Mucosa of rectum (tissue), 2 donors: ENCODE results near the gene ATP5MK.

ENCODE experiments used
- H3K27ac ChIP-seq, 2 donors: one replicate each; pipeline ENCODE4 v1.7.0; 2013; ENCODE audit warnings: inconsistent platforms in 2 of 2, low read depth in 2 of 2, low read length in 2 of 2
- H3K27me3 ChIP-seq, 2 donors: one replicate each; pipeline ENCODE4 v1.7.0; 2013; ENCODE audit warnings: low read length in 2 of 2; ENCODE audit not compliant: control insufficient read depth in 2 of 2, insufficient read depth in 2 of 2
- H3K36me3 ChIP-seq, 2 donors: one replicate each; pipeline ENCODE4 v1.7.0; 2013; ENCODE audit warnings: low read length in 2 of 2; ENCODE audit not compliant: control insufficient read depth in 2 of 2, insufficient read depth in 2 of 2
- H3K4me1 ChIP-seq, 2 donors: one replicate each; pipeline ENCODE4 v1.7.0; 2013; ENCODE audit warnings: low read length in 2 of 2, mild to moderate bottlenecking in 1 of 2; ENCODE audit not compliant: control insufficient read depth in 2 of 2, insufficient read depth in 2 of 2
- H3K4me3 ChIP-seq, 2 donors: one replicate each; pipeline ENCODE4 v1.7.0; 2013; ENCODE audit warnings: low read length in 2 of 2
- H3K9ac ChIP-seq, 2 donors: one replicate each; pipeline ENCODE4 v1.7.0; 2013; ENCODE audit warnings: low read length in 2 of 2, low read depth in 1 of 2, mild to moderate bottlenecking in 1 of 2
- H3K9me3 ChIP-seq, 2 donors: one replicate each; pipeline ENCODE4 v1.7.0; 2013; ENCODE audit warnings: low read length in 2 of 2; ENCODE audit not compliant: control insufficient read depth in 2 of 2
- donor health status: healthy.
- donor health status: Normal muscosa, but diverticular disease.

The ATP5MK gene

DNA sequence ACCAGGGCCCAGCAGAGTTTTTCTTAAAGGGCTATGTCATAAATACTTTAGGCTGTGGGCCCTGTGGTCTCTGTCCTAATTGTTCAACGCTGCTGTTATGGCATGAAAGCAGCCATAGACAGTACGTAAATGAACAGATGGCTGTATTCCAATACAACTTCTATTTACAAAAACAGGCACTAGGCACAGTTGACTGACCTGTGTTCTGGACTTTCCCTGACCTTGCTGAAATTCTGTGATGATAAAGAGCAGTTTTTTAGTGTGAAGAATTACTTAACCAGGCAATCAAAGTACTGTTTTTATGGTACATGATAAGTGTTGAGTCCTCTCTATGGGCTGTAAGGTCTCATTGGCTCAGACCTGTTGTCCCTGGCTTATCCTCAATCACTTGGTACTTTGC lies 17.3 kb upstream of the ATP5MK start:
- Histone ChIP-seq H3K27me3 (no peaks in the 10 kb centered on the region), H3K36me3 (peaks cover 73 to 77% of the 10 kb centered on the region in 2 donors), H3K4me1 (no peaks in the 10 kb centered on the region), H3K9ac (no peak overlapping the region), H3K4me3 (no peak overlapping the region), H3K27ac (no peak overlapping the region), H3K9me3 (no peaks in the 10 kb centered on the region)

DNA sequence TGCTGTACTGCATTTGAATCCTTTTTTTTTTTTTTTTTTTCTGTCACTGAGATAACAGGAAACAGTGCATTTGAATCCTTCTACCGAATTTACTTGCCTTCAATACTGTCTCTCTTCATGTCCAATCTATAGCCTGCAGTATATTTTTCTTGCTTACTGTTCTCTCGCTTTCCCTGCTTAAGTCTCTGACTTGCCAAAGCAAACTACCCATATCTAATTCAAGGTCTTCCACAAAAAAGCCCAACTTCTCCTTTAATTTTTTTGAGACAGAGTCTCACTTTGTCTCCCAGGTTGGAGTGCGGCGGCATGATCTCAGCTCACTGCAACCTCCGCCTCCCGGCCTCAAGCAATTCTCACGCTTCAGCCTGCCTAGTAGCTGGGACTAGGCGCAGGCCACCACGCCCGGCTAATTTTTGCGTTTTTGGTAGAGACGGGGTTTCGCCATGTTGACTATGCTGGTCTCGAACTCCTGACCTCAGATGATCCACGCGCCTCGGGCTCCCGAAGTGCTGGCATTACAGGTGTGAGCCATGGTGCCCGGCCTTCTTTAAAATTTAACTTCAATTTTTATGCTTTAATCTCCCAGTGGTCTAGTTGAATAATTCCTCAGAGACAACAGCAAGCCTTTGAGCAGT lies 1.0 kb upstream of the ATP5MK start:
- peaks cover 13 to 31% of the 10 kb centered on the region in 2 donors for H3K36me3 ChIP-seq
- no peaks in the 10 kb centered on the region for H3K9me3 ChIP-seq
- H3K9ac ChIP-seq, result peak overlapping the region; percentile 93 to 99
- H3K4me1 ChIP-seq, result peaks cover 21 to 22% of the 10 kb centered on the region in 2 donors
- H3K27me3 ChIP-seq, result no peaks in the 10 kb centered on the region
- H3K27ac ChIP-seq, result no peak overlapping the region
- H3K4me3 ChIP-seq, result peak overlapping the region; percentile 91 to 99

DNA sequence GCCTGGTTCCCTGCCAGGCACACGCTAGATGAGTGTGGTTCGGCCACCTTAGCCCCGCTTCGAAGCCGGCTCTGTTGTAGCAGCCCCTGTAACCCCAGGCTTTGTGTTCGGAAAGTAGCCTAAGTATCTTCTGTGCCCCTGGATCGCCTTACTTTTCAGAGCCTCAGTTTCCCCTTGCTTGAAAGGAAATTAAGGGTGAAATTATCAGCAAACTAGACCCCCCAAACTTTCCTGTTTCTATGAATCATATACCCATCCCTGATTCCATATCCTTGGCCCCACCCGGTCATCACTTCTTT lies 463 bp upstream of the ATP5MK start:
- peak overlapping the region; percentile 93 to 99 for H3K9ac ChIP-seq
- H3K4me3 ChIP-seq, result peak overlapping the region; percentile 91 to 99
- peak overlapping the region; percentile 81 to 86 for H3K27ac ChIP-seq
- no peaks in the 10 kb centered on the region for H3K9me3 ChIP-seq
- peaks cover 21 to 22% of the 10 kb centered on the region in 2 donors for H3K4me1 ChIP-seq
- no peaks in the 10 kb centered on the region for H3K27me3 ChIP-seq
- peaks cover 10 to 29% of the 10 kb centered on the region in 2 donors for H3K36me3 ChIP-seq

DNA sequence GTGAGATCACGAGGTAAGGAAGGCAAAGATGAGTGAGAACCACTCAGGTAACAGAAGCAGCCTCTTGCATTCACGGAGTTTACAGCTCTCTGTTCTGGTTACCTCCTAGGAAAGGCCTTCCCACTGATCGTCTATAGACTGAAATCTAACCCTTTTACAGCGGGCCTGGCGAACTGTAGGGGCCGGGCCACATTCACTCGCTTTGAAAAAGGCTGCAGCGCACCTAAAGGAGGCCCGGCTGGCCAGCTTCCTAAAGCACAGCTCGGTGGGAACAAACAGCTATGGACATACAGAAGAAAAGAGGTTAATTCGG lies 565 bp downstream of the ATP5MK start:
- Histone ChIP-seq H3K4me1 (peaks cover 21 to 22% of the 10 kb centered on the region in 2 donors), H3K9me3 (no peaks in the 10 kb centered on the region), H3K27me3 (no peaks in the 10 kb centered on the region), H3K36me3 (peaks cover 9 to 32% of the 10 kb centered on the region in 2 donors), H3K4me3 (peak overlapping the region; percentile 91 to 99), H3K27ac (peak overlapping the region; percentile 81 to 86), H3K9ac (peak overlapping the region; percentile 93 to 99)

DNA sequence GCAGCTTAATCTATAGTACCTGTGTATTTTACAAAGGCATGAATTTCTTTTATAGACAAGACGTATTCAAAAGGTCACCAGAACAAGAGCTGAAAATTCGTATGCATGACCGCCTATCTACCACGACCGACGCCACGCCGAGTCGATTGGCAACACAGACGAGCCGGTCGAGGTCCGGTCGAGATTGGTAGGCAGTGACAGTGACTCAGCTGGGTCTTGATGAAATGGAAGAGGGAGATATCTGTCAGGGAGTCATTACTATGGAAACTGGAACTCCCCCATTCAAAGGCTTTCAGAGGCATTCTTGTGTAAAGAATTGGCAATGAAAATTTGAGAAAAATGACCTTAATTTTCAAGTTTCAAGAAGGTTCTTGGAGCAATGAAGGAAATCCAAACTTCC lies 2.1 kb downstream of the ATP5MK start:
- no peak overlapping the region for H3K9ac ChIP-seq
- H3K4me3 ChIP-seq, result peak overlapping the region in 1 of 2 donors; percentile 7
- peaks cover 4 to 28% of the 10 kb centered on the region in 2 donors for H3K36me3 ChIP-seq
- H3K9me3 ChIP-seq, result no peaks in the 10 kb centered on the region
- H3K4me1 ChIP-seq, result peaks cover 21 to 22% of the 10 kb centered on the region in 2 donors
- H3K27me3 ChIP-seq, result no peaks in the 10 kb centered on the region
- no peak overlapping the region for H3K27ac ChIP-seq

DNA sequence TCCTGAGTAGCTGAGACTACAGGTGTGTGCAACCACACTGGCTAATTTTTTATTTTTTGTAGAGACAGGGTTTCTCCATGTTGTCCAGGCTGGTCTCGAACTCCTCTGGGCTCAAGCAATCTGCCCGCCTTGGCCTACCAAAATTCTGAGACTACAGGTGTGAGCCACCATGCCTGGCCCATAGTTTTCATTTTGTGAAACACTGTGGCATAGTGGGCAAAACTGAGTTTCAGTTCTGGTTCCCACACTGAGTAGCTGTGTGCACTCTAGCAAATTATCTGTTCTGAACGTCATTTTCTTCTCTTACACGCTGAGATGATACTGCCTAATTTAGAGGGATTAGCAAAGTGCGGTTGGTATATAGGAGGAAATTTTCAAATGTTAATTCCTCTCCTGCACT lies 13.5 kb downstream of the ATP5MK start:
- Histone ChIP-seq H3K9ac (no peak overlapping the region), H3K27me3 (no peaks in the 10 kb centered on the region), H3K4me1 (no peaks in the 10 kb centered on the region), H3K4me3 (no peak overlapping the region), H3K27ac (no peak overlapping the region), H3K9me3 (no peaks in the 10 kb centered on the region), H3K36me3 (peaks cover 13 to 36% of the 10 kb centered on the region in 2 donors)

DNA sequence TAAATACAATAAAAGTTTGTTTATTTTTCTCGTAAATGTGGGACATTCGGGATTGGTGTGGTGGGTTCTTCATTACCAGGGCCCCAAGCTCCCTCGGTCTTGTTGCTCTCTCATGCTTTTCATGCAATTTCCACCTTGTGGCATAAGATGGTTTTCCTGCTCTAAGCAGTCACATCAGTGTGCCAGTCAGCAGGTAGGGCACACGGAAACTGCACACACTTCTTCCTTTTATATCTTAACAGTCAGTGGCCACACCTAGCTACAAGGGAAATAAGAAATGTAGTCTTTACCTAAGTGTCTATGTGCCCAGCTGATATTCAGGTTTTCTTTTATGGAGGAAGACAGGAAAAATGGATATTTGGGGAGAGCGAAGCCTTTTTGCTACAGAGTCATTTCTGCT lies 22.0 kb downstream of the ATP5MK start:
- Histone ChIP-seq H3K36me3 (peaks cover 12 to 26% of the 10 kb centered on the region in 2 donors), H3K27ac (peak overlapping the region; percentile 72 to 86), H3K4me3 (peak overlapping the region in 1 of 2 donors; percentile 0), H3K9ac (peak overlapping the region in 1 of 2 donors; percentile 18), H3K9me3 (no peaks in the 10 kb centered on the region), H3K4me1 (peaks cover 6 to 17% of the 10 kb centered on the region in 2 donors), H3K27me3 (no peaks in the 10 kb centered on the region)

DNA sequence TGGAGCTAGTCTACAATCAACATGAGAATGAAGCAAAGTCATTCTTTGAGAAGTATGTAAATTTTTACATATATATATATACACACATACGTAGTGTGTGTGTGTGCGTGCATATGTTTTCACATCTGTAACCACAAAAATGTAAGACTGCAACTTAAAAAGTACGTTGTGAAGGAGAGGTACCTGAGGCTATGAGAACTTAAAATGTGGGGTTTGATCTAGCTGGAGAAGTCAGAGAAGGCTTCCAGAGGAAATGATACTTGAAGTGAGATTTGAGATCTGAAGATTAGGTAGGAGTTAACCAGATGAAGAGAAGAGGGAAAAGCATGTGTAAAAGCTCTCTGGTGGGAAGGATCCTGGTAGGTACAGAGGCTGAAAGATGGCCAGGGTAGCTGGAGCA lies 22.7 kb downstream of the ATP5MK start:
- no peak overlapping the region for H3K9ac ChIP-seq
- H3K4me3 ChIP-seq, result no peak overlapping the region
- H3K27ac ChIP-seq, result peak overlapping the region; percentile 58 to 86
- peaks cover 11 to 22% of the 10 kb centered on the region in 2 donors for H3K36me3 ChIP-seq
- H3K9me3 ChIP-seq, result no peaks in the 10 kb centered on the region
- peaks cover 6 to 21% of the 10 kb centered on the region in 2 donors for H3K4me1 ChIP-seq
- H3K27me3 ChIP-seq, result no peaks in the 10 kb centered on the region

DNA sequence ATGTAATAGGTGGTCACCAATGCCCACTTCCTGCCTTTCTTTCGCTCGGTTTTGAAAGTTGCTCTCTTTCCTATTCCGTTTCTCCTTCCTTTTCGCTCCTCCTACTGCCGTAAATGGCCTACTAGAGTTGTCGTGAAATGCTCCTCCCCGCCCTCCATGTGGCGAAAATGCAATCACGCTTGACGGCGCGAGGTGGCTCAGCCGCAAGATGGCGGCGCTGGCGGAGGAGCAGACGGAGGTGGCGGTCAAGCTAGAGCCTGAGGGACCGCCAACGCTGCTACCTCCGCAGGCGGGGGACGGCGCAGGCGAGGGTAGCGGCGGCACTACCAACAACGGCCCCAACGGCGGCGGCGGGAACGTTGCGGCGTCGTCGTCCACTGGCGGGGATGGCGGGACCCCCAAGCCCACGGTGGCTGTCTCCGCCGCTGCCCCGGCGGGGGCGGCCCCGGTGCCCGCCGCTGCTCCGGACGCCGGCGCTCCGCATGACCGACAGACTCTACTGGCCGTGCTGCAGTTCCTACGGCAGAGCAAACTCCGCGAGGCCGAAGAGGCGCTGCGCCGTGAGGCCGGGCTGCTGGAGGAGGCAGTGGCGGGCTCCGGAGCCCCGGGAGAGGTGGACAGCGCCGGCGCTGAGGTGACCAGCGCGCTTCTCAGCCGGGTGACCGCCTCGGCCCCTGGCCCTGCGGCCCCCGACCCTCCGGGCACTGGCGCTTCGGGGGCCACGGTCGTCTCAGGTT lies 28.3 kb downstream of the ATP5MK start, which contains the start of gene TAF5:
TAF5 (plus strand) TSS at position 195 of the 737 bp plus-strand sequence; CDS start at position 209, 14 bp downstream.
- Histone ChIP-seq H3K4me1 (peaks cover 2 to 14% of the 10 kb centered on the region in 2 donors), H3K36me3 (no peaks in the 10 kb centered on the region), H3K27ac (peak within 1 kb of the TSS; percentile 91), H3K9ac (peak within 1 kb of the TSS; percentile 77 to 89), H3K9me3 (no peaks in the 10 kb centered on the region), H3K27me3 (no peaks in the 10 kb centered on the region), H3K4me3 (peak within 1 kb of the TSS; percentile 90 to 95)

DNA sequence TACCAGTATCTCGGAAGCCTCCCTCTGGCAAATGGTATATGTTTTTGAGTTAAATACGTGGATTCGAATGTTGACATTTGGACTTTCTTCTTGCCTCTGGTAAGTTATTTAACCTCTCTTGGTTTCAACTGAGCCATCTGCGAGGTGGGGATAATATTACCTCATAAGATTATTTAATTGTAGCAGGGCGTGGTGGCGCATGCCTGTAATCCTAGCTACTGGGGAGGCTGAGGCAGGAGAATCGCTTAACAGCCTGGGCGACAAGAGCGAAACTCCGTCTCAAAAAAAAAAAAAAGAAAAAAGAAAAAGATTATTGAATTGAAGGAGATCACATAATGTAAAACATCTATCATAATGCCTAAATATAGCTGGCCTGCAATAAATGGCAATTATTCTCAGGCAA lies 28.9 kb downstream of the ATP5MK start:
- H3K9me3 ChIP-seq, result no peaks in the 10 kb centered on the region
- H3K4me3 ChIP-seq, result peak overlapping the region; percentile 90 to 95
- H3K4me1 ChIP-seq, result peaks cover 2 to 14% of the 10 kb centered on the region in 2 donors
- peak overlapping the region; percentile 76 to 89 for H3K9ac ChIP-seq
- H3K36me3 ChIP-seq, result no peaks in the 10 kb centered on the region
- H3K27ac ChIP-seq, result peak overlapping the region; percentile 91
- H3K27me3 ChIP-seq, result no peaks in the 10 kb centered on the region
